ENCODE results near the gene SIGLEC10. TPM values are rescaled to one million over a fixed set of nuclear protein-coding genes. Genes with fewer than 3 reads are reported as not detected.

SIGLEC10 gene
- total and polyA plus RNA-seq, 2 of the 4 experiments (the other 2 are of a cell fraction), result not detected

DNA sequence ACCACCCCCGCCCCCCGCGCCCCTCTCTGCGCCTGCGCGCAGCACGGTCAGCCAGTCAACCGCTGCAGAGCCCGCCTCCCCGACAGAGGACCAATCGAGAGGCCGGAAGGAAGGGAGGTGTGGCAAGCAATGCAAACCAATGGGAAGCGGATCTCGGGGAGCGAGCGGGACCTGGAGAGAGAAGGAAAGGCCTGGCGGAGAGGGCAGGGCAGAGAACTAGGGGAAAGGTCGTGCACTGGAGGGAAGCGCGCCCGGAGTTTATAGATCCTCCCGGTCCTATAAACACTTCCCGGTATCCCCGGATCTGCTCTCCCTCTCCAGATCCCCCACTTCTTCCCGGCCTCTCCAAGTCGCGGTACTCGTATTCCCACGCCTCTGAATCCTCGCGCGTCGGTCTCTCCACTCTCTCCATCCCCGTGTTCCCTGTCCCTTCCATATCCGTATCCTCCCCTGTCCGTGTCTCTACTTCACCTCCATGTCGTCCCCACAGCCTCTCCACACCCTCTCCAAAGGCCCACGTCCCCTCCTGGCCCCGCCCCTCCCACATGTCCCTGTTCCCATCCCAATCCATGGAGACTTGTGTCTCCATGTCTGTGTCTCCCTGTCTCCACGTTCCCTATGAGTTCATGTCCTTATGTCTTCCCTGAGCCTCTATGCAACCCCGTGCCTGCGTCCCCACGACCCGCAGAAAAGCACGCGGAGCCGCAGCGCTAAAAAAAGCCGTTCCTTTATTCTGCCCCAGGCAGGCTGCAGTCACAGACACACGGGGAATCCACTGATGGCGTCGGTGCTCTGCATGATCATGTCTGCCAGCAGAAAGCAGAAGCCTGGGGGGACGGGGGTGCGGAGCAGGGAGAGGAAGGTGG, 50.8 kb downstream of the SIGLEC10 start:
- dilution Hi-C loops (cut with HindIII; ENCODE audit: low sequenced_read_pairs, unreplicated experiment), result no loop called here
- no peaks in the 10 kb centered on the region for H3K9me3 ChIP-seq (ENCODE audit: control insufficient read depth, insufficient read depth, low read length)
- peak overlapping the region; percentile 69 for H4K91ac ChIP-seq (ENCODE audit: insufficient read depth, low read depth, low read length)
- peak overlapping the region; percentile 79 for H2AK5ac ChIP-seq (ENCODE audit: low read depth, low read length)
- H3K27me3 ChIP-seq (ENCODE audit: control insufficient read depth, insufficient read depth, low read length), result no peaks in the 10 kb centered on the region
- ChIA-PET POLR2A (ENCODE audit: unreplicated experiment) (interaction anchor here (1.1 kb wide), 1 partner anchor 27 kb away, joined by 3 read pairs; no protein-coding TSS in a partner anchor), CTCF (no interaction called here)
- peak overlapping the region; percentile 37 for H3K18ac ChIP-seq (ENCODE audit: low read depth, low read length)
- peak overlapping the region; percentile 85 for H3K4ac ChIP-seq (ENCODE audit: low read depth, low read length)
- H2BK5ac ChIP-seq (ENCODE audit: low read depth, low read length, poor library complexity, severe bottlenecking), result peak overlapping the region; percentile 49
- H2BK20ac ChIP-seq (ENCODE audit: low read depth, low read length), result no peak overlapping the region
- peaks cover 15% of the 10 kb centered on the region for H3K9me1 ChIP-seq (ENCODE audit: insufficient read depth, low read length)
- peak overlapping the region; percentile 80 for H3K14ac ChIP-seq (replicated peaks; ENCODE audit: low read depth, low read length)
- peak overlapping the region; percentile 70 for H3K23ac ChIP-seq (ENCODE audit: low read depth, low read length)
- ATAC-seq (ENCODE audit: low read depth) (peak; percentile 71), DNase-seq (peak; percentile 96)
- intact Hi-C loops (cut with micrococcal nuclease), result loop anchor here (1.0 kb wide), 2 partner anchors 27 to 28 kb away; no protein-coding TSS in a partner anchor
- in situ Hi-C loops (cut with MboI; ENCODE audit: low sequenced_read_pairs), result no loop called here
- H3K4me3 ChIP-seq (ENCODE audit: insufficient read depth, low read depth, low read length), result peak overlapping the region; percentile 84
- peak overlapping the region; percentile 81 for H3K56ac ChIP-seq (ENCODE audit: extremely low read depth, insufficient read depth, low read length)
- H3K9ac ChIP-seq (ENCODE audit: low read depth, low read length), result peak overlapping the region; percentile 52
- WGBS, 2 experiments (ENCODE audit: extremely low coverage in 2 of 2, insufficient read length in 1 of 2), result 0% methylated on average over 24 of the region's 54 CpGs; no CpG with 5 or more reads in 1 of the 2 experiments
- no TSS peak for BruUV-seq (replicated peaks)
- TF ChIP-seq RFX5 (IDR thresholded peaks at IDR 0.05; ENCODE audit: low read depth, low read length), result no peak
- TF ChIP-seq MAZ (IDR thresholded peaks at IDR 0.05; ENCODE audit: borderline replicate concordance, low read depth, low read length), result peak; percentile 47; the same call in 1 of the 2 replicates
- peak; percentile 52; the same call in 1 of the 2 replicates for TF ChIP-seq CEBPB (IDR thresholded peaks at IDR 0.05; ENCODE audit: low read depth, low read length)
- peak; percentile 41; the same call in 1 of the 2 replicates for TF ChIP-seq POLR2A (IDR thresholded peaks at IDR 0.05; ENCODE audit: low read depth, low read length)
- peak overlapping the region; percentile 54 for H2BK120ac ChIP-seq (ENCODE audit: low read depth, low read length)
- no peak overlapping the region for H2BK15ac ChIP-seq (ENCODE audit: low read depth, low read length)
- H3K4me2 ChIP-seq (ENCODE audit: low read depth, low read length), result peak overlapping the region; percentile 85
- H3K36me3 ChIP-seq (ENCODE audit: control insufficient read depth, insufficient read depth, low read length), result no peaks in the 10 kb centered on the region
- peak overlapping the region; percentile 98 for H2AK9ac ChIP-seq (replicated peaks; ENCODE audit: low read depth, low read length, poor library complexity)
- H3K27ac ChIP-seq (ENCODE audit: insufficient read depth, low read length), result peak overlapping the region; percentile 77
- peak overlapping the region; percentile 100 for H2AFZ ChIP-seq (replicated peaks; ENCODE audit: low read length, poor library complexity)
- H4K20me1 ChIP-seq (ENCODE audit: insufficient read depth, low read length), result no peaks in the 10 kb centered on the region
- H4K8ac ChIP-seq (ENCODE audit: low read depth in 2 of 2, low read length in 2 of 2), result peak overlapping the region; percentile 77 to 80
- peaks cover 16% of the 10 kb centered on the region for H3K4me1 ChIP-seq (ENCODE audit: control insufficient read depth, insufficient read depth, low read length)
- peak overlapping the region; percentile 43 for H4K5ac ChIP-seq (ENCODE audit: low read depth, low read length)
- H3K79me1 ChIP-seq (ENCODE audit: low read depth in 1 of 2, low read length in 2 of 2), result peaks cover 12 to 47% of the 10 kb centered on the region in 2 experiments; a peak in 3 of 4 replicates

All from IMR-90 (cell line).